C4-2B (cell line): ENCODE measurements around the gene HYKK.

Experiments used
- ZFX ChIP-seq: fragments of 450-650 bp; IDR thresholded peaks from 2 replicates; pipeline ENCODE4 v1.6.1; 2017
- TF ChIP-seq, protein P1 (sequence below): fragments of 450-650 bp; conservative IDR thresholded peaks from 2 replicates; pipeline ENCODE4 v1.5.1; 2017; ENCODE audit warnings: mild to moderate bottlenecking

DNA sequence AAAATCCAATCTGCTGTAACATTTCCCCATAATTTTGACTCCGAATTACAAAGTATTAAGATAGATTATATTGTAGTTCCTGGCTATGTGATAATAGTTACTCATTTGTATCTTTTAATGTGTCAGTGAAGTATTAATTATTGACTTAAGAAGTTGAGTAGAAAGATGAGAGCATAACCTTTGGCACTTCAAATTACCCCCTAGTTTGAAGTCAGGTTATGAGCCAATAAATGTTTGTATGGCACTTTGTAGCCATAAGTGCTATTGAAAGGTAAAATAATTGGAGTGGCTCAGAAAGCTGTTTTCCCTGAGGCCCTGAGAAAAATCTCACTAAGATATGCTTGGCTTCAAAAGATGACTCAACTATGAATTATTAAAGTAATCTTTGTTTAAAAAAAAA, 38.3 kb upstream of the HYKK start:
- TF ChIP-seq, protein P1, sequence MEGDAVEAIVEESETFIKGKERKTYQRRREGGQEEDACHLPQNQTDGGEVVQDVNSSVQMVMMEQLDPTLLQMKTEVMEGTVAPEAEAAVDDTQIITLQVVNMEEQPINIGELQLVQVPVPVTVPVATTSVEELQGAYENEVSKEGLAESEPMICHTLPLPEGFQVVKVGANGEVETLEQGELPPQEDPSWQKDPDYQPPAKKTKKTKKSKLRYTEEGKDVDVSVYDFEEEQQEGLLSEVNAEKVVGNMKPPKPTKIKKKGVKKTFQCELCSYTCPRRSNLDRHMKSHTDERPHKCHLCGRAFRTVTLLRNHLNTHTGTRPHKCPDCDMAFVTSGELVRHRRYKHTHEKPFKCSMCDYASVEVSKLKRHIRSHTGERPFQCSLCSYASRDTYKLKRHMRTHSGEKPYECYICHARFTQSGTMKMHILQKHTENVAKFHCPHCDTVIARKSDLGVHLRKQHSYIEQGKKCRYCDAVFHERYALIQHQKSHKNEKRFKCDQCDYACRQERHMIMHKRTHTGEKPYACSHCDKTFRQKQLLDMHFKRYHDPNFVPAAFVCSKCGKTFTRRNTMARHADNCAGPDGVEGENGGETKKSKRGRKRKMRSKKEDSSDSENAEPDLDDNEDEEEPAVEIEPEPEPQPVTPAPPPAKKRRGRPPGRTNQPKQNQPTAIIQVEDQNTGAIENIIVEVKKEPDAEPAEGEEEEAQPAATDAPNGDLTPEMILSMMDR = no peak
- no peak for TF ChIP-seq ZFX
